ENCODE measurements around the gene AMOTL1. TPM values are rescaled to one million over a fixed set of nuclear protein-coding genes. Genes with fewer than 3 reads are reported as not detected.

AMOTL1 gene
- total and polyA plus RNA-seq, 2 donors from 2014 or later = 6.1 to 52.3 TPM

GRCh38 chr11:94830722-94831510 is 62.8 kb downstream of the AMOTL1 start:
- DNase-seq = no peak
- H3K27ac ChIP-seq (ENCODE audit: low read depth in 2 of 2, low read length in 2 of 2) = no peak overlapping the region
- no peak for FAIRE-seq
- intact Hi-C loops (cut with DNase I) = no loop called here
- H3K9ac ChIP-seq (ENCODE audit: low read length in 3 of 3) = no peak overlapping the region
- H3K4me3 ChIP-seq (ENCODE audit: low read length in 3 of 3) = no peak overlapping the region
- H3K36me3 ChIP-seq (ENCODE audit: control insufficient read depth in 2 of 3, insufficient read depth in 3 of 3, low read length in 3 of 3) = peaks cover 2 to 11% (median 5%) of the 10 kb centered on the region in 3 donors
- no peaks in the 10 kb centered on the region for H3K27me3 ChIP-seq (ENCODE audit: control insufficient read depth, insufficient read depth, low read length)
- no peaks in the 10 kb centered on the region for H3K4me1 ChIP-seq (ENCODE audit: control insufficient read depth in 2 of 3, insufficient read depth in 2 of 3, low read depth in 1 of 3, low read length in 3 of 3)
- no peak for TF ChIP-seq CTCF (IDR thresholded peaks at IDR 0.05; ENCODE audit: borderline replicate concordance, extremely low read depth, insufficient read depth)
- no peaks in the 10 kb centered on the region for H3K9me3 ChIP-seq (ENCODE audit: control insufficient read depth in 2 of 3, insufficient read depth in 1 of 3, low read length in 3 of 3)

GRCh38 chr11:94831529-94831928 is 63.4 kb downstream of the AMOTL1 start:
- TF ChIP-seq CTCF (IDR thresholded peaks at IDR 0.05; ENCODE audit: borderline replicate concordance, extremely low read depth, insufficient read depth) = no peak
- Histone ChIP-seq H3K36me3 (ENCODE audit: control insufficient read depth in 2 of 3, insufficient read depth in 3 of 3, low read length in 3 of 3) (peaks cover 2 to 9% (median 5%) of the 10 kb centered on the region in 3 donors), H3K27me3 (ENCODE audit: control insufficient read depth, insufficient read depth, low read length) (no peaks in the 10 kb centered on the region), H3K4me3 (ENCODE audit: low read length in 3 of 3) (no peak overlapping the region), H3K9ac (ENCODE audit: low read length in 3 of 3) (no peak overlapping the region), H3K4me1 (ENCODE audit: control insufficient read depth in 2 of 3, insufficient read depth in 2 of 3, low read depth in 1 of 3, low read length in 3 of 3) (no peaks in the 10 kb centered on the region), H3K9me3 (ENCODE audit: control insufficient read depth in 2 of 3, insufficient read depth in 1 of 3, low read length in 3 of 3) (no peaks in the 10 kb centered on the region), H3K27ac (ENCODE audit: low read depth in 2 of 2, low read length in 2 of 2) (no peak overlapping the region)
- intact Hi-C loops (cut with DNase I) = no loop called here
- DNase-seq = no peak
- no peak for FAIRE-seq

- Histone ChIP-seq H3K4me3 (ENCODE audit: low read length in 3 of 3) (no peak overlapping the region), H3K27ac (ENCODE audit: low read depth in 2 of 2, low read length in 2 of 2) (no peak overlapping the region), H3K36me3 (ENCODE audit: control insufficient read depth in 2 of 3, insufficient read depth in 3 of 3, low read length in 3 of 3) (peaks cover 2 to 9% (median 5%) of the 10 kb centered on the region in 3 donors), H3K9ac (ENCODE audit: low read length in 3 of 3) (no peak overlapping the region), H3K9me3 (ENCODE audit: control insufficient read depth in 2 of 3, insufficient read depth in 1 of 3, low read length in 3 of 3) (no peaks in the 10 kb centered on the region), H3K4me1 (ENCODE audit: control insufficient read depth in 2 of 3, insufficient read depth in 2 of 3, low read depth in 1 of 3, low read length in 3 of 3) (peaks cover 0 to 2% (median 0%) of the 10 kb centered on the region in 3 donors), H3K27me3 (ENCODE audit: control insufficient read depth, insufficient read depth, low read length) (no peaks in the 10 kb centered on the region)
- intact Hi-C loops (cut with DNase I) = no loop called here
- TF ChIP-seq CTCF (IDR thresholded peaks at IDR 0.05; ENCODE audit: borderline replicate concordance, extremely low read depth, insufficient read depth) = no peak
- DNase-seq (peak in 1 of 5 donors; percentile 17), FAIRE-seq (no peak)
These were observed 64.6 kb downstream of the AMOTL1 start for GRCh38 chr11:94832604-94833235.
